Spleen (tissue), 7 donors: ENCODE measurements around the gene C20orf204.

Experiments
- POLR2A ChIP-seq, 3 donors: fragments of 450-650 bp; IDR thresholded peaks; one replicate each; pipeline ENCODE4 v1.5.1; 2017; ENCODE audit warnings: antibody characterized with exemption in 3 of 3, mild to moderate bottlenecking in 1 of 3
- POLR2AphosphoS5 ChIP-seq, 3 donors: sonication (generic); formaldehyde crosslinking; IDR thresholded peaks; one replicate each; pipeline ENCODE4 v1.5.1; 2017; ENCODE audit warnings: antibody characterized with exemption in 3 of 3
- TF ChIP-seq, protein P1 (sequence below), 11 experiments: fragments of 200-600 bp in 7 of 11; fragments of 450-650 bp in 4 of 11; sonication (generic) in 4 of 11; IDR thresholded peaks in 8 of 11; conservative IDR thresholded peaks in 3 of 11; 1 replicate in 7 of 11; 2 replicates in 4 of 11; pipeline versions ENCODE4 v1.4.0 to v1.8.0; 2016 to 2021; ENCODE audit warnings: antibody characterized with exemption in 11 of 11, inconsistent platforms in 4 of 11, mild to moderate bottlenecking in 1 of 11
- donor health status: DM: no; HTN: no; CAD: no; lungs with moderate emphysema.
- donor health status: DM: no; HTN: no; CAD: no.
- donor health status: DM: no; HTN: no; CAD: no.

DNA sequence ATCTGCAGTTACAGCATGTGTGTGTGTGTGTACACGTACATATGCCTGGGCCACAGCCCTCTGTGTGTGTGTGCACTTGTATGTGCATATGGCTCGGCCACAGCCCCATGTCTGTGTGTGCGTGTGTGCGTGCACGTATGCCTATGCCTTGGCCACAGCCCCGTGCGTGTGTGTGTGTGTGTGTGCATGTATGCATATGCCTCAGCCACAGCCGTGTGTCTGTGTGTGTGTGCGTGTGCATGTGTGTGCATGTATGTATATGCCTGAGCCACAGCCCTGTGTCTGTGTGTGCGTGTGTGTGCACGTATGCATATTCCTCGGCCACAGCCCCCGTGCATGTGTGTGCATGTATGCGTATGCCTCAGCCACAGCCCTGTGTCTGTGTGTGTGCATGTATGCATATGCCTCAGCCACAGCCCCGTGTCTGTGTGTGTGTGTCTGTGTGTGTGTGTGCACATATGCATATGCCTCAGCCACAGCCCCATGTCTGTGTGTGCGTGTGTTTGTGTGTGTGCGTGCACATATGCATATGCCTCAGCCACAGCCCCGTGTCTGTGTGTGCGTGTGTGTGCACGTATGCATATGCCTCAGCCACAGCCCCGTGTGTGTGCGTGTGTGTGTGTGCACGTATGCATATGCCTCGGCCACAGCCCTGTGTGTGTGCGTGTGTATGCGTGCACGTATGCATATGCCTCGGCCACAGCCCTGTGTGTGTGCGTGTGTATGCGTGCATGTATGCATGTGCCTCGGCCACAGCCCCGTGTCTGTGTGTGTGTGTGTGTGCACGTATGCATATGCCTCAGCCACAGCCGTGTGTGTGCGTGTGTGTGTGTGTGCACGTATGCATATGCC is 14.6 kb upstream of the C20orf204 start:
- TF ChIP-seq, protein P1, sequence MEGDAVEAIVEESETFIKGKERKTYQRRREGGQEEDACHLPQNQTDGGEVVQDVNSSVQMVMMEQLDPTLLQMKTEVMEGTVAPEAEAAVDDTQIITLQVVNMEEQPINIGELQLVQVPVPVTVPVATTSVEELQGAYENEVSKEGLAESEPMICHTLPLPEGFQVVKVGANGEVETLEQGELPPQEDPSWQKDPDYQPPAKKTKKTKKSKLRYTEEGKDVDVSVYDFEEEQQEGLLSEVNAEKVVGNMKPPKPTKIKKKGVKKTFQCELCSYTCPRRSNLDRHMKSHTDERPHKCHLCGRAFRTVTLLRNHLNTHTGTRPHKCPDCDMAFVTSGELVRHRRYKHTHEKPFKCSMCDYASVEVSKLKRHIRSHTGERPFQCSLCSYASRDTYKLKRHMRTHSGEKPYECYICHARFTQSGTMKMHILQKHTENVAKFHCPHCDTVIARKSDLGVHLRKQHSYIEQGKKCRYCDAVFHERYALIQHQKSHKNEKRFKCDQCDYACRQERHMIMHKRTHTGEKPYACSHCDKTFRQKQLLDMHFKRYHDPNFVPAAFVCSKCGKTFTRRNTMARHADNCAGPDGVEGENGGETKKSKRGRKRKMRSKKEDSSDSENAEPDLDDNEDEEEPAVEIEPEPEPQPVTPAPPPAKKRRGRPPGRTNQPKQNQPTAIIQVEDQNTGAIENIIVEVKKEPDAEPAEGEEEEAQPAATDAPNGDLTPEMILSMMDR (IDR thresholded peaks at IDR 0.05 in 8 of 11, conservative IDR thresholded peaks at IDR 0.05 in 3 of 11) = no peak
- TF ChIP-seq POLR2A (IDR thresholded peaks at IDR 0.05) (no peak), POLR2AphosphoS5 (IDR thresholded peaks at IDR 0.05) (no peak)
